Placental pericyte (primary cell): ENCODE measurements around the gene FGD2. TPM values are rescaled to one million over a fixed set of nuclear protein-coding genes. Genes with fewer than 3 reads are reported as not detected.

Experiments used
- total RNA-seq: library from RNA; depleted of rRNA; stranded (reverse); fragments of >200 nt; gene quantifications from 2 replicates; pipeline ENCODE4 v1.2.3, GENCODE V29; 2012

Gene FGD2
- total RNA-seq: not detected in 2 replicates

GRCh38 chr6:37005061-37005810, at the start of gene FGD2:
TSS of gene FGD2 (plus strand) at chr6:37005655. CDS start at chr6:37005818, 163 bp downstream.

DNA sequence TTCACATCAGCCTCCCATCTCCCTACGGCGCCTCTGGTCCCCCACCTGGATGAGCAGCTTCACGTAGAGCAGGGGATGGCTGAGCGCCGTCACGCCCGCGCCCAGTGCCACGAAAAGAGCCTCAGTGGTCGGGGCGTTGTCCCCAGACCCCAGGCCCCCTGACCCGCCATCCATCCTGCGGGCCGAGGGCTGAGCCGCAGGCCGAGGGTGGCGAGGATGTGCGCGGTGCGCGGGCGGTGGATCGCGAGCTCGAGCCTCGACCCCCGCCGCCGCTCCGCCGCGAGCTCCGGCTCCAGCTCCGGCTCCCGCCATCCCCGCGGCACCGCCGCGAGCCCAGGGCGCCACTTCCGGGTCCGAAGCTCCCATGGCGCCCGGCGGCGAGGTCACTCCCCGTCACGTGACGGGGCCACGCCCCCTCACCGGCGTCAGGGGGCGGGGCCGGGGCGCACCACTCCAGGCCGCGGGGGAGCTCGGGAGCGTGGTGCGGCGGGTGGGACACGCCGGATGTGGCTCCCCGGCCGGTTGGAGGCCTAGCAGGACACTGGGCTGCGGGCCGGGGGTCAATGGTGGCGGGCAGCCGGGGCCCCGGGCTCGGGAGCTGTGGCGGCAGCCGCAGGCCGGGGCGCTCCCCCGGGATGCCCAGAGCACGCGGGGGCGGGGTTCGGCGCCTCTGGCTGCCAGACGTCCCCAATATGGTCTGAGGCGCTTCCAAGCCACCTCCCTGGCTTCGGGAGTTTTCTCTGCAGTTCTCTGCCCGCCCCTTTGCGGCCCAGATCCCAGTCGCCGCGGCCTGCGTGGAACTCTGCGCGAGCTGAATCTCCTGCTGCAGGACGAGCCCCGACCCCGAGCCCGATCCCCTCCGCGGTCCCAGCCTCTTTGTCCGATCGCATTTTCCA, 19.4 kb upstream of the FGD2 start, which contains the start of gene MTCH1:
MTCH1 (minus strand) TSS at position 389 of the 896 bp plus-strand sequence; CDS start at position 366, 23 bp downstream.

Other genes starting within 250 kb of the FGD2 start
- 0.14 and 0.66 TPM in 2 replicates for gene CPNE5, start 166.2 kb upstream of the FGD2 start, total RNA-seq
- 31.7 and 41.5 TPM in 2 replicates for gene PPIL1, start 130.9 kb upstream of the FGD2 start, total RNA-seq
- 46.4 and 71.9 TPM in 2 replicates for gene C6orf89, start 119.7 kb upstream of the FGD2 start, total RNA-seq
- 0.14 TPM in 1 of 2 replicates, not detected in the other for gene PI16, start 50.9 kb upstream of the FGD2 start, total RNA-seq
- gene MTCH1, start 19.5 kb upstream of the FGD2 start, total RNA-seq: 272 and 388 TPM in 2 replicates
- gene PIM1, start 164.5 kb downstream of the FGD2 start, total RNA-seq: 8.9 and 28.2 TPM in 2 replicates